NCI-H82 treated with DMSO at 0.1 percent for 48 hours (cell line): ENCODE results near the gene THOC1.

Source experiments
- DNase-seq: peaks from one replicate; lab custom pipeline; 2025; ENCODE audit not compliant: unreplicated experiment; lab: John Stamatoyannopoulos, UW

Gene THOC1

GRCh38 chr18:215448-216010, 52.3 kb downstream of the THOC1 start:
- no peak for DNase-seq

GRCh38 chr18:213966-214365, 53.9 kb downstream of the THOC1 start:
- no peak for DNase-seq

- DNase-seq = no peak
Observed at GRCh38 chr18:213505-213904, 54.3 kb downstream of the THOC1 start.

- DNase-seq = no peak
Observed at GRCh38 chr18:212780-213179, 55.1 kb downstream of the THOC1 start.

GRCh38 chr18:211582-211981, 56.3 kb downstream of the THOC1 start:
- DNase-seq = no peak

- DNase-seq = no peak
Observed at GRCh38 chr18:210733-211132, 57.1 kb downstream of the THOC1 start.

GRCh38 chr18:210075-210474, 57.8 kb downstream of the THOC1 start:
- DNase-seq = no peak

- no peak for DNase-seq
Observed at GRCh38 chr18:199768-200167, 68.1 kb downstream of the THOC1 start.

GRCh38 chr18:199214-199613, 68.6 kb downstream of the THOC1 start:
- DNase-seq = no peak

GRCh38 chr18:195651-196050, 72.2 kb downstream of the THOC1 start:
- DNase-seq = no peak

GRCh38 chr18:192801-193200, 75.0 kb downstream of the THOC1 start:
- no peak for DNase-seq

GRCh38 chr18:191725-192124, 76.1 kb downstream of the THOC1 start:
- no peak for DNase-seq

GRCh38 chr18:189254-189653, 78.6 kb downstream of the THOC1 start:
- DNase-seq = no peak

- DNase-seq = no peak
Observed at GRCh38 chr18:183769-184168, 84.1 kb downstream of the THOC1 start.

- no peak for DNase-seq
Observed at GRCh38 chr18:181711-182110, 86.1 kb downstream of the THOC1 start.

- no peak for DNase-seq
Observed at GRCh38 chr18:179499-179898, 88.3 kb downstream of the THOC1 start.

GRCh38 chr18:172361-172760, 95.5 kb downstream of the THOC1 start:
- DNase-seq = no peak
